Tibial nerve (tissue), 3 donors: ENCODE data around the gene CARMIL1.

Experiments used
- CTCF ChIP-seq, 5 experiments: fragments of 200-600 bp in 3 of 5; fragments of 450-650 bp in 2 of 5; sonication (generic) in 3 of 5; IDR thresholded peaks; one replicate each; pipeline ENCODE4 v1.5.1; 2016 to 2019; ENCODE audit warnings: antibody characterized with exemption in 5 of 5, mild to moderate bottlenecking in 3 of 5, moderate library complexity in 2 of 5
- POLR2A ChIP-seq, 2 donors: fragments of 450-650 bp; IDR thresholded peaks; one replicate each; pipeline ENCODE4 v1.6.1; 2017; ENCODE audit warnings: antibody characterized with exemption in 2 of 2, mild to moderate bottlenecking in 2 of 2, moderate library complexity in 2 of 2

DNA sequence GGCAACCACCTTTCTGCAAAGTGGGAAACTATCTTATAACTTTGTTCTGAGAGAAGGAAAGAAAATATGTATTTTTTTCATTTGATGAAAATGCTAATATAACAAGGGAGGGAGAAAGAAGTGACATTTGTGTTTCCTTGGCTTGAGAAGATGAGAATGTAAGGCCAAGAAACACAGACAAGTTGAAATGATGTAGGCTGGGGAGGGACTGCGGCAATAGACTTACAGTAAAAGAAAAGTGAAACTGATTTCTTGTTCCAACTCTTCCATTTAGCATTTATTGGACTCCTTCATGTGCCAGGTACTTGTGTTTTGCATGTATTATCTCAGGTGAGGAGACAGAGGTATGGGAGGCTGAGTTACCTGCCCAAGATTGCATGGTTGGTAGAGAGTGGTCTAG lies 130.9 kb downstream of the CARMIL1 start:
- no peak for TF ChIP-seq CTCF (IDR thresholded peaks at IDR 0.05)
- no peak for TF ChIP-seq POLR2A (IDR thresholded peaks at IDR 0.05)
